Measurements from ENCODE around the gene CEP85.

The CEP85 gene, protein sequence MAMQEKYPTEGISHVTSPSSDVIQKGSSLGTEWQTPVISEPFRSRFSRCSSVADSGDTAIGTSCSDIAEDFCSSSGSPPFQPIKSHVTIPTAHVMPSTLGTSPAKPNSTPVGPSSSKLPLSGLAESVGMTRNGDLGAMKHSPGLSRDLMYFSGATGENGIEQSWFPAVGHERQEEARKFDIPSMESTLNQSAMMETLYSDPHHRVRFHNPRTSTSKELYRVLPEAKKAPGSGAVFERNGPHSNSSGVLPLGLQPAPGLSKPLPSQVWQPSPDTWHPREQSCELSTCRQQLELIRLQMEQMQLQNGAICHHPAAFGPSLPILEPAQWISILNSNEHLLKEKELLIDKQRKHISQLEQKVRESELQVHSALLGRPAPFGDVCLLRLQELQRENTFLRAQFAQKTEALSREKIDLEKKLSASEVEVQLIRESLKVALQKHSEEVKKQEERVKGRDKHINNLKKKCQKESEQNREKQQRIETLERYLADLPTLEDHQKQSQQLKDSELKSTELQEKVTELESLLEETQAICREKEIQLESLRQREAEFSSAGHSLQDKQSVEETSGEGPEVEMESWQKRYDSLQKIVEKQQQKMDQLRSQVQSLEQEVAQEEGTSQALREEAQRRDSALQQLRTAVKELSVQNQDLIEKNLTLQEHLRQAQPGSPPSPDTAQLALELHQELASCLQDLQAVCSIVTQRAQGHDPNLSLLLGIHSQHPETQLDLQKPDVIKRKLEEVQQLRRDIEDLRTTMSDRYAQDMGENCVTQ

GRCh38 chr1:26233903-26234643, at the start of gene CEP85:
TSS of gene CEP85 (plus strand) at chr1:26234200. CDS start at chr1:26239784, 5,584 bp downstream.
- DNase-seq, result peak; percentile 93

DNA sequence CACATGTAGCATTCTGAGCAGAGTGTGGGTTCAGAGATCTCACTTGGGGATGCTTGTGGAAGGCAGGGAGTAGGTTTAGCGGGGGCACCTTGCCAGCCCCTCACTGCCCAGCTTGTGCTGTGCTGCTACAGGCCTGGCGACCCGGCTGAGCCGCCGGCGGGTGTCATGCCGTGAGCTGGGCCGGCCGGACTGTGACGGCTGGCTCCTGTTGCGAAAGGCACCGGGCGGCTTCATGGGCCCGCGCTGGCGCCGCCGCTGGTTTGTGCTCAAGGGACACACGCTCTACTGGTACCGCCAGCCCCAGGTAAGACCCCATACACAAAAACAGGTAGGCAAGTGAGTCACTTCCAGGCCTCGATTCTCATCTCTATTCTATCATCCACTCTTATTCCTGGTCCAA, 49.1 kb upstream of the CEP85 start:
- DNase-seq, result no peak

DNA sequence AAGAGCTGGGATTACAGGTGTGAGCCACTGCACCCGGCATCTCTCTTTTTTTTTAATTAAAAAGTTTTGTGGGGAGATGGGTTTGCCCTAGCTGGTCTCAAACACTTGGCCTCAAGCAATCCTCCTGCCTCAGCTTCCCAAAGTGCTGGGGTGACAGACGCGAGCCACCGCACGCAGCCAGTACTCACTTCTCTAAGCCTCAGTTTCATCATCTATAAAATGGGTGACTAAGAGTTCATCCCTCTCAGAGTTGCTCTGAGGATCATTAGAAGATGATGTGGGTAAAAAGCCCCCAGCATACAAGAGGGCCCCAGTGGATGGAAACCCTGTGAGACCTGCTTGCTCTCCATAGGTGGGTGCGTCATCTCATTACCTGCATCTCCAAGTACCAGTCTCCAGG, 46.1 kb upstream of the CEP85 start:
- no peak for DNase-seq

DNA sequence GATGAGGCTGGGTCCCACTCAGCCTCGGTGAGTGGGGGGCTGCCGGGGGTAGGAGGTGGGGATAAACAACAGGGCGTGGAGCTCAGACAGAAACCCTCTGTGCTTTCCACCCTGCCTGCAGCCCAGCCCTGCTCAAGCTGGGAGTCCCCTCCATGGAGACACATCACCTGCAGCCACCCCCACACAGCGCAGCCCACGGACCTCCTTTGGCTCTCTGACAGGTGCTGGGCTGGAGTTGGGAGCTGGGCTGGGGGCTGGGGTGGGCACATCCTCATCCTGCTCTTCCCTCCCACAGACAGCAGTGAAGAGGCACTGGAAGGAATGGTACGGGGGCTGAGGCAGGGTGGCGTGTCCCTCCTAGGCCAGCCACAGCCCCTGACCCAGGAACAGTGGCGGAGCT, 45.5 kb upstream of the CEP85 start:
- DNase-seq, result no peak

DNA sequence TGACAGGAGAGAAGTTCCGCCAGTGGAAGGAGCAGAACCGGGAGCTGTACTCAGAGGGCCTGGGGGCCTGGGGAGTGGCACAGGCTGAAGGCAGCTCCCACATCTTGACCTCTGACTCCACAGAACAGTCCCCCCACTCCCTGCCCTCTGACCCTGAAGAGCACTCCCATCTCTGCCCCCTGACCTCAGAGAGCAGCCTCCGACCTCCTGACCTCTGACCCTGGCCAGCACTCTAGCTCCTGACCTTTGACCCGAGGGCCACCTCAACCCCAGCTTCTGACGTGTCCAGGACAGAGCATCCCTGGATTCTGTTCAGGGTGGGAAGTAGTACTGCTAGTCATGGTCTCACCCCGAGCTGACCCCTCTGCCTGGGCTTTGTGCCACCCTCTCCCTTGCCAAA, 44.7 kb upstream of the CEP85 start:
- no peak for DNase-seq

DNA sequence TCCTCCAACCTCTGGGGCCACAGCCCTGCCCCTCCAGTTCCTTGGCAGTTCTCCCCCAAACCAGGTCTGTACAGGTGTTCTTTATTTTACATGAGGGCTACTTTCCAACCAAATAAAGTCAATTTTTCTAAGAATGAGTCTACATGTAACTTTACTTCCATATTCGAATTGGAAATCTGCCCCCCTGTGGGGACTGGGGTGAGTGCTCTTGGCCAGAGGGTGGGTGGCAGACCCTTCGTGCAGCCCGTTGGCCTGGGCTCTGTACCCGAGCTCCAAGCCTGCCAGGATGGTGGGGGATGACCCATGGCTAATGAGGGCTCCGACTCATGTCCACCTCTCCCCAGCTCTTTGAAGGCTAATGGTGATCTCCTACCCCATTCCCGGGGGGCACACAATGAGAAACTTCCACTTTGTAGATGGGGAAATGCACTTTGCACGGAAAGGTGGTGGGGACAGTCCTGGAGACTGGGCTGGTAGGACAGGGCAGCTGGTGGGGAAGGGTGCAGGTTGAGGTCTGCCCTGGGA, 44.2 kb upstream of the CEP85 start:
- no peak for DNase-seq

GRCh38 chr1:26190373-26190987, 43.5 kb upstream of the CEP85 start, which contains the start of gene CATSPER4:
TSS of gene CATSPER4 (plus strand) at chr1:26190602. CDS start at chr1:26190628, 26 bp downstream.
- no peak for DNase-seq

GRCh38 chr1:26191739-26192138, 42.3 kb upstream of the CEP85 start:
- no peak for DNase-seq

GRCh38 chr1:26195805-26196204, 38.2 kb upstream of the CEP85 start:
- no peak for DNase-seq

- no peak for DNase-seq
These were observed 36.7 kb upstream of the CEP85 start for GRCh38 chr1:26197301-26197700.

GRCh38 chr1:26197813-26198212, 36.2 kb upstream of the CEP85 start:
- no peak for DNase-seq

GRCh38 chr1:26200413-26200812, 33.6 kb upstream of the CEP85 start:
- DNase-seq, result no peak

GRCh38 chr1:26203642-26204318, 30.2 kb upstream of the CEP85 start:
- DNase-seq, result no peak

DNA sequence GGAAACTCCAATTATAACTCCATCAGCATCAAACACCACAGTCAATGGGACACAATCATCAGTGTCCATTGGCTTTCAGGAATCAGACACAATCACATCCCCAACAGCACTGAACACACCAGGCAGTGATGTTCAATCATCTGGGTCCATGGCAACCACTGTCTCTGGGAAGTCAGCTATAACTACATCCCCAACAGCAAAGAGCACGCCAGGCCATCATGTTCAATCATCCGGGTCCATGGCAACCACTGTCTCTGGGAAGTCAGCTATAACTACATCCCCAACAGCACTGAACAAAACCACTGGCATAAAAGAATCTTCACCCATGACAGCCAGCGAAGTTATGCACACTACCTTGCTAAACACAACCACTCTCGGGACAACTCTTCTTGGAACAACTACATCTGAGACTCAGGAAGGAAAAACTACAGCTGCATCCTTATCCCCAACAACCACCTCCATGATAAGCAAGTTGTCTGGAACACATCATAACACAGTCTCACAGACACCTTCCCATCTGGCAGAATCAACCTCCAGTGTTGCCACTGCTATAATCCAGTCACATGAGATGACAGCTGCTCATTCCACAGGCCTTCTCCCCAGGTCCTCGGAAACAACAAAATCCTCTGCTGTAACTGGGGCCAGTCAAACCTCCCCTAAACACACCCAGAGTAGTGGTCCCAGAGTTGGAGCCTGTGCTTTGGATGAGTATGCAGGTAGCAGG, 23.7 kb upstream of the CEP85 start:
- no peak for DNase-seq

DNA sequence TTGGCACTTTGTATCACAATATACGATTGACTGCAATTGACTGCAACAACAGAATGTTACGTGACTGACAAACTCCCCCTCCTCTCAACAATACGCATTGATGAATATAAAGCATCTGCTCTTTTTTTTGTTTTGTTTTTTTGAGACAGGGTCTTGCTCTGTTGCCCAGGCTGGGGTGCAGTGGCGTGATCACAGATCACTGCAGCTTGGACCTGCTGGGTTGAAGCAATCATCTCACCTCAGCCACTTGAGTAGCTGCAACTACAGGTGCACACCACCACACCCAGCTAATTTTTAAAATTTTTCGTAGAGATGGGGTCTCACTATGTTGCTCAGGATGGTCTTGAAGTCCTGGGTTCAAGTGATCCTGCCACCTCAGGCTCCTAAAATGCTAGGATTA, 21.3 kb upstream of the CEP85 start:
- no peak for DNase-seq

DNA sequence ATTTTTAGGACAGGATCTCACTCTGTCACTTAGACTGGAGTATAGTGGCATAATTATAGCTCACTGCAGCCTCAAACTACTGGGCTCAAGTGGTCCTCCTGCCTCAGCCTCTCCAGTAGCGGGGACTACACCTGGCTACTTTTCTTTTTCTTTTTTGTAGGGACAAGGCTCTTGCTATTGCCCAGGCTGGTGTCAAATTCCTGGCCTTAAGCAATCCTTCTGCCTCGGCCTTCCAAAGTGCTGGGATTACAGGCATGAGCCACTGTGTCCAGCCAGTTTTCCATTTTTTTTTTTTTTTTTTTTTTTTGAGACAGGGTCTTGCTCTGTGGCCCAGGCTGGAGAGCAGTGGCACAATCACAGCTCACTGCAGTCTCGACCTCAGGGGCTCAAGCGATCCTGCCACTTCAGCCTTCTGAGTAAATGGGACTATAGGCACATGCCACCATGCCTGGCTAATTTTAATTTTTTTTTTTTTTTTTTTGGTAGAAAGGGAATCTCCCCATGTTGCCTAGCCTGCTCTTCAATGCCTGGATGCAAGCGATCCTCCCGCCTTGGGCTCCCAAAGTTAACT, 20.6 kb upstream of the CEP85 start:
- no peak for DNase-seq

GRCh38 chr1:26215246-26215645, 18.8 kb upstream of the CEP85 start:
- no peak for DNase-seq

- no peak for DNase-seq
These were observed 15.0 kb upstream of the CEP85 start for GRCh38 chr1:26218906-26219494.

- DNase-seq, result no peak
These were observed 13.6 kb upstream of the CEP85 start for GRCh38 chr1:26220199-26220912.

- no peak for DNase-seq
These were observed 12.9 kb upstream of the CEP85 start for GRCh38 chr1:26221094-26221493.
